GM10248 (cell line): ENCODE measurements around the gene ZNF497.
"Not testable (repeated sequence)": the region's sequence is repeated elsewhere in the genome, so short reads cannot be mapped to it uniquely, and the experiment has no call there.

ENCODE experiments used
- CTCF ChIA-PET: fragments of 300-600 bp; sonication (Branson Sonifier 250); formaldehyde crosslinking; extraction: SDS; loops from one replicate; lab custom pipeline; 2021; ENCODE audit warnings: antibody characterized with exemption; lab: Yijun Ruan, JAX
- POLR2A ChIA-PET: fragments of 350-650 bp; sonication (Branson Sonifier 250); formaldehyde crosslinking; extraction: SDS; loops from one replicate; lab custom pipeline; 2020; ENCODE audit warnings: antibody characterized with exemption; lab: Yijun Ruan, JAX
- DNase-seq: peaks from one replicate; pipeline ENCODE4 v3.0.0; 2012; ENCODE audit errors: extremely low spot score
- TF ChIP-seq, protein P1 (sequence below): IDR thresholded peaks from 2 replicates; pipeline ENCODE4 v1.5.1; 2012; ENCODE audit warnings: mild to moderate bottlenecking, low read depth; ENCODE audit errors: extremely low read depth, missing control alignments, control extremely low read depth

ZNF497 gene

DNA sequence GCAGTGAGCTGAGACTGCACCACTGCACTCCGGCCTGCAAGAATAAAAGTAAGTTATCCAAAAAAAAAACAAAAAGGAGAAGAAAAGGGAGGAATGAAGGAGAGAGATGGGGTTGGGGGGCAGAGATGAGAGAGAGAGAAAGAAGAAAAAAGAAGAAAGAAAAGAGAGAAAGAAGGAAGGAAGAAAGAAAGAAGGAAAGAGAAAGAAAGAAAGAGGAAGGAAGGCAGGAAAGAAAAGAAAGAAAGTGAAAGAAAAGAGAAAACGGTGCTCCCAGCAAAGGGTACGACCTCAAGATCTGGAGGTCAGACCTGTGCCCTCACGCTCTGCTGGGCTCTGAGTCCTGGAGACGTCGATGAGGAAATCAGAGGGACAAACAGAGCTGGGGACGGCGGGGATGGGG is 13.0 kb downstream of the ZNF497 start:
- POLR2A ChIA-PET, result interaction anchor here (0.9 kb wide), 1 partner anchor 57 kb away, joined by 3 read pairs; no protein-coding TSS in a partner anchor
- TF ChIP-seq, protein P1, sequence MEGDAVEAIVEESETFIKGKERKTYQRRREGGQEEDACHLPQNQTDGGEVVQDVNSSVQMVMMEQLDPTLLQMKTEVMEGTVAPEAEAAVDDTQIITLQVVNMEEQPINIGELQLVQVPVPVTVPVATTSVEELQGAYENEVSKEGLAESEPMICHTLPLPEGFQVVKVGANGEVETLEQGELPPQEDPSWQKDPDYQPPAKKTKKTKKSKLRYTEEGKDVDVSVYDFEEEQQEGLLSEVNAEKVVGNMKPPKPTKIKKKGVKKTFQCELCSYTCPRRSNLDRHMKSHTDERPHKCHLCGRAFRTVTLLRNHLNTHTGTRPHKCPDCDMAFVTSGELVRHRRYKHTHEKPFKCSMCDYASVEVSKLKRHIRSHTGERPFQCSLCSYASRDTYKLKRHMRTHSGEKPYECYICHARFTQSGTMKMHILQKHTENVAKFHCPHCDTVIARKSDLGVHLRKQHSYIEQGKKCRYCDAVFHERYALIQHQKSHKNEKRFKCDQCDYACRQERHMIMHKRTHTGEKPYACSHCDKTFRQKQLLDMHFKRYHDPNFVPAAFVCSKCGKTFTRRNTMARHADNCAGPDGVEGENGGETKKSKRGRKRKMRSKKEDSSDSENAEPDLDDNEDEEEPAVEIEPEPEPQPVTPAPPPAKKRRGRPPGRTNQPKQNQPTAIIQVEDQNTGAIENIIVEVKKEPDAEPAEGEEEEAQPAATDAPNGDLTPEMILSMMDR, result no peak
- CTCF ChIA-PET, result interaction anchor here (1.0 to 2.3 kb wide), 3 partner anchors 13 to 20 kb away, joined by 3 to 12 read pairs (median 5); partner anchors contain the start of gene ZNF497

GRCh38 chr19:58348080-58348479 is 14.5 kb downstream of the ZNF497 start:
- CTCF ChIA-PET, result interaction anchor here (1.1 to 3.8 kb wide), 8 partner anchors 12 to 69 kb away, joined by 3 to 14 read pairs (median 5); partner anchors contain the start of gene ZNF497
- DNase-seq, POLR2A ChIA-PET: not testable (repeated sequence)

More for the DNA sequence above, 13.0 kb downstream of the ZNF497 start:
- no peak for DNase-seq

DNA sequence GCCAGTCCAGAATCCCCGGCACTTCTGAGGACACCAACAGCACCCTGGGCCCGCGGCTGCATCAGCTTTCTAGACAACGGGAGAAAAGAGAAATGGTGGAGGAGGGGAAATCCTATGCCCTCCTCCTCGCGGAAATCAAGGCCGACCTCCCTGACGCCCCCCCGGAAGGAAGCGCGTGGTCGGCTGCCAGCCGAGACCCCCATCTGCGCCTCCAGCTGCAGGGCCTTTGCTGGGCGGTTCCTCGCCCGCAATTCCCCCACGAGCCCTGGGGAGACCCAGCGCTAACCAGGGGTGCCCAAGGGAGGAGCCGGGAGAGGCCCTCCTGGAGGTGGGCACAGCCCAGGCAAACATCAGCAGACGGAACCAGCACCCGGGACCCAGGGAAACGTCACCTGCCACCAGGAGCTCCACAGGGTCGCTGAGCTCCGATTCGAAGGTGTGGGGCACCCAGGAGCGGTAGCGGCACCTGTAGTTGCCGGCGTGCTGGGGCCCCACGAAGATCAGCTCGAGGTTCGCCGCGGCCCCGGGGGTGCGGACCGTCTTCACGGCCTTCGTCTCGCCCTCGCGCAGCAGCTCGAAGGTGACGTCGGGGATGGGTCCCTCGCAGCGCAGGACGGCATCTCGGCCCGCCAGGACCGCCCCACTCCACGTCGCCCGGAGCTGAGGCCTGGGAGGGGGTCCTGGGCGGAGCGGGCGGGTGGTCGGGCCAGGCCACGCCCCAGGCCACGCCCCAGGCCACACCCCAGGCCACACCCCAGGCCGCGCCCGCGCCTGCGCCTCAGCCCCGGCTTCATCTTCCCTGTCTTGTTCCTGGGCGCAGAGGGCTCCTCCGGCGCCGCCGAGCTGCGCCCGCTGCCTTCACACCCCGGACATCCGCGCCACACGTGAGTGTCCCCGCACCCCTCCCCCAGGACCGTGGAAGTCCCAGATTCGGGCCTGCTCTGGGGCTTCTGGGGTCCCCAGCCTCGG is 15.3 kb downstream of the ZNF497 start:
- POLR2A ChIA-PET, result no interaction called here

GRCh38 chr19:58345558-58345957 is 17.0 kb downstream of the ZNF497 start:
- DNase-seq, result no peak
- TF ChIP-seq, protein P1, result no peak
- POLR2A ChIA-PET, result no interaction called here
- CTCF ChIA-PET, result interaction anchor here (0.9 to 3.8 kb wide), 4 partner anchors 9 to 174 kb away, joined by 3 to 14 read pairs (median 8); partner anchors contain the start of genes ZBTB45 and ZNF497

More for the DNA sequence above, 15.3 kb downstream of the ZNF497 start:
- peak; percentile 96 for DNase-seq
- TF ChIP-seq, protein P1, result no peak
- CTCF ChIA-PET, result interaction anchor here (0.8 to 3.8 kb wide), 9 partner anchors 11 to 172 kb away, joined by 3 to 14 read pairs (median 6); partner anchors contain the start of genes ZBTB45 and ZNF497

GRCh38 chr19:58338825-58339558 is 23.6 kb downstream of the ZNF497 start:
- no peak for DNase-seq
- POLR2A ChIA-PET, result no interaction called here
- CTCF ChIA-PET, result interaction anchor here (1.3 to 1.8 kb wide), 2 partner anchors 9 to 175 kb away, joined by 4 read pairs; no protein-coding TSS in a partner anchor
- TF ChIP-seq, protein P1, result no peak

GRCh38 chr19:58338336-58338735 is 24.2 kb downstream of the ZNF497 start:
- no peak for DNase-seq
- TF ChIP-seq, protein P1, result no peak
- ChIA-PET POLR2A (no interaction called here), CTCF (interaction anchor here (1.8 kb wide), 1 partner anchor 176 kb away, joined by 4 read pairs; no protein-coding TSS in a partner anchor)
